Measurements from ENCODE around the gene RPS6KC1. TPM values are rescaled to one million over a fixed set of nuclear protein-coding genes. Genes with fewer than 3 reads are reported as not detected.
"Not testable (repeated sequence)": the region's sequence is repeated elsewhere in the genome, so short reads cannot be mapped to it uniquely, and the experiment has no call there.

The RPS6KC1 gene
- polyA plus RNA-seq, 1 donor (not counting 4 experiments of a cell fraction or from before 2014, with no cell fraction given) = 13.0 TPM

DNA sequence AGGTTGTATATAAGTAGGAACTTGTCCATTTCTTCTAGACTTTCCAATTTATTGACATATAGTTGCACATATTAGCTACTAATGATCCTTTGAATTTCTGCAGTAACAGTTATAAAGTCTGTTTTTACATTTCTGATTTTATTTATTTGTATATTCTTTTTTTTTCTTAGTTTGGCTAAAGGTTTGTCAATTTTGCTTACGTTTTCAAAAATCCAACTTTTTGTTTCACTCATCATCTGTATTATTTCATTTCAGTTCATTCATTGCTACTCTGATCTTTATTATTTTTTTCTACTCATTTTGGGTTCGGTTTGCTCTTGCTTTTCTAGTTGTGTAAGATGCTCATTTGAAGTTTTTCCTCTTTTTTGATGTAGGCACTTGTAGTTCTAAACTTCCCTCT lies 97.9 kb downstream of the RPS6KC1 start:
- no peak for FAIRE-seq
- TF ChIP-seq, protein P1, sequence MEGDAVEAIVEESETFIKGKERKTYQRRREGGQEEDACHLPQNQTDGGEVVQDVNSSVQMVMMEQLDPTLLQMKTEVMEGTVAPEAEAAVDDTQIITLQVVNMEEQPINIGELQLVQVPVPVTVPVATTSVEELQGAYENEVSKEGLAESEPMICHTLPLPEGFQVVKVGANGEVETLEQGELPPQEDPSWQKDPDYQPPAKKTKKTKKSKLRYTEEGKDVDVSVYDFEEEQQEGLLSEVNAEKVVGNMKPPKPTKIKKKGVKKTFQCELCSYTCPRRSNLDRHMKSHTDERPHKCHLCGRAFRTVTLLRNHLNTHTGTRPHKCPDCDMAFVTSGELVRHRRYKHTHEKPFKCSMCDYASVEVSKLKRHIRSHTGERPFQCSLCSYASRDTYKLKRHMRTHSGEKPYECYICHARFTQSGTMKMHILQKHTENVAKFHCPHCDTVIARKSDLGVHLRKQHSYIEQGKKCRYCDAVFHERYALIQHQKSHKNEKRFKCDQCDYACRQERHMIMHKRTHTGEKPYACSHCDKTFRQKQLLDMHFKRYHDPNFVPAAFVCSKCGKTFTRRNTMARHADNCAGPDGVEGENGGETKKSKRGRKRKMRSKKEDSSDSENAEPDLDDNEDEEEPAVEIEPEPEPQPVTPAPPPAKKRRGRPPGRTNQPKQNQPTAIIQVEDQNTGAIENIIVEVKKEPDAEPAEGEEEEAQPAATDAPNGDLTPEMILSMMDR (optimal IDR thresholded peaks at IDR 0.05 in 1 of 3, IDR thresholded peaks at IDR 0.05 in 1 of 3, conservative IDR thresholded peaks at IDR 0.05 in 1 of 3; ENCODE audit: extremely low read depth in 1 of 3, insufficient read depth in 2 of 3, low read length in 3 of 3) = no peak
- no peak for TF ChIP-seq EZH2 (IDR thresholded peaks at IDR 0.05; ENCODE audit: low read length)
- Histone ChIP-seq H3K9ac (ENCODE audit: control insufficient read depth, extremely low read depth, insufficient read depth, low read length) (no peak overlapping the region), H3K27ac (ENCODE audit: control insufficient read depth, insufficient read depth, low read length) (no peak overlapping the region), H3K79me2 (ENCODE audit: control insufficient read depth, insufficient read depth, low read length) (no peaks in the 10 kb centered on the region), H4K20me1 (ENCODE audit: control insufficient read depth, extremely low read depth, insufficient read depth, low read length) (no peaks in the 10 kb centered on the region), H3K9me1 (ENCODE audit: control insufficient read depth, extremely low read depth, insufficient read depth, low read length) (no peaks in the 10 kb centered on the region), H3K4me2 (ENCODE audit: control insufficient read depth, extremely low read depth, insufficient read depth, low read depth, low read length) (no peak overlapping the region), H3K4me3 (ENCODE audit: control insufficient read depth in 2 of 3, extremely low read depth in 1 of 3, insufficient read depth in 2 of 3, low read depth in 1 of 3, low read length in 3 of 3) (no peak overlapping the region), H3K36me3 (ENCODE audit: control insufficient read depth in 2 of 2, extremely low read depth in 1 of 2, insufficient read depth in 2 of 2, low read length in 2 of 2) (no peaks in the 10 kb centered on the region), H3K27me3 (ENCODE audit: control insufficient read depth, extremely low read depth, insufficient read depth, low read length) (no peaks in the 10 kb centered on the region), H3K9me3 (ENCODE audit: control insufficient read depth, low read depth, low read length) (no peaks in the 10 kb centered on the region), H2AFZ (ENCODE audit: control insufficient read depth, low read length) (no peak overlapping the region), H3K4me1 (ENCODE audit: control insufficient read depth, extremely low read depth, insufficient read depth, low read length) (no peaks in the 10 kb centered on the region)
- dilution Hi-C loops (cut with MboI; ENCODE audit: extremely low pct_ligation_motif_present, low sequenced_read_pairs) = no loop called here
- DNase-seq (ENCODE audit: low read depth, low spot score) = no peak

- H3K9me1 ChIP-seq (ENCODE audit: control insufficient read depth, extremely low read depth, insufficient read depth, low read length); H3K9me3 ChIP-seq (ENCODE audit: control insufficient read depth, low read depth, low read length); dilution Hi-C loops (cut with MboI; ENCODE audit: extremely low pct_ligation_motif_present, low sequenced_read_pairs); H3K27me3 ChIP-seq (ENCODE audit: control insufficient read depth, extremely low read depth, insufficient read depth, low read length); H3K4me2 ChIP-seq (ENCODE audit: control insufficient read depth, extremely low read depth, insufficient read depth, low read depth, low read length); H4K20me1 ChIP-seq (ENCODE audit: control insufficient read depth, extremely low read depth, insufficient read depth, low read length); DNase-seq (ENCODE audit: low read depth, low spot score); H3K9ac ChIP-seq (ENCODE audit: control insufficient read depth, extremely low read depth, insufficient read depth, low read length); H3K4me3 ChIP-seq (ENCODE audit: control insufficient read depth in 2 of 3, extremely low read depth in 1 of 3, insufficient read depth in 2 of 3, low read depth in 1 of 3, low read length in 3 of 3); FAIRE-seq; H3K36me3 ChIP-seq (ENCODE audit: control insufficient read depth in 2 of 2, extremely low read depth in 1 of 2, insufficient read depth in 2 of 2, low read length in 2 of 2); H3K27ac ChIP-seq (ENCODE audit: control insufficient read depth, insufficient read depth, low read length); H3K79me2 ChIP-seq (ENCODE audit: control insufficient read depth, insufficient read depth, low read length); H2AFZ ChIP-seq (ENCODE audit: control insufficient read depth, low read length); H3K4me1 ChIP-seq (ENCODE audit: control insufficient read depth, extremely low read depth, insufficient read depth, low read length): not testable (repeated sequence)
Measured at GRCh38 chr1:213150090-213150489, 99.0 kb downstream of the RPS6KC1 start.

- DNase-seq (ENCODE audit: low read depth, low spot score) (no peak), FAIRE-seq (no peak)
Measured at GRCh38 chr1:213154056-213154685, 103.1 kb downstream of the RPS6KC1 start.

More at GRCh38 chr1:213154056-213154685, 103.1 kb downstream of the RPS6KC1 start:
- dilution Hi-C loops (cut with MboI; ENCODE audit: extremely low pct_ligation_motif_present, low sequenced_read_pairs) = no loop called here
- H3K79me2 ChIP-seq (ENCODE audit: control insufficient read depth, insufficient read depth, low read length) = no peaks in the 10 kb centered on the region
- H3K4me1 ChIP-seq (ENCODE audit: control insufficient read depth, extremely low read depth, insufficient read depth, low read length) = no peaks in the 10 kb centered on the region
- no peaks in the 10 kb centered on the region for H3K36me3 ChIP-seq (ENCODE audit: control insufficient read depth in 2 of 2, extremely low read depth in 1 of 2, insufficient read depth in 2 of 2, low read length in 2 of 2)
- H4K20me1 ChIP-seq (ENCODE audit: control insufficient read depth, extremely low read depth, insufficient read depth, low read length) = no peaks in the 10 kb centered on the region
- no peak overlapping the region for H2AFZ ChIP-seq (ENCODE audit: control insufficient read depth, low read length)
- no peaks in the 10 kb centered on the region for H3K27me3 ChIP-seq (ENCODE audit: control insufficient read depth, extremely low read depth, insufficient read depth, low read length)
- no peaks in the 10 kb centered on the region for H3K9me3 ChIP-seq (ENCODE audit: control insufficient read depth, low read depth, low read length)
- H3K27ac ChIP-seq (ENCODE audit: control insufficient read depth, insufficient read depth, low read length) = no peak overlapping the region
- no peak overlapping the region for H3K4me3 ChIP-seq (ENCODE audit: control insufficient read depth in 2 of 3, extremely low read depth in 1 of 3, insufficient read depth in 2 of 3, low read depth in 1 of 3, low read length in 3 of 3)
- TF ChIP-seq EZH2 (IDR thresholded peaks at IDR 0.05; ENCODE audit: low read length) = no peak
- TF ChIP-seq, protein P1 (optimal IDR thresholded peaks at IDR 0.05 in 1 of 3, IDR thresholded peaks at IDR 0.05 in 1 of 3, conservative IDR thresholded peaks at IDR 0.05 in 1 of 3; ENCODE audit: extremely low read depth in 1 of 3, insufficient read depth in 2 of 3, low read length in 3 of 3) = no peak
- no peaks in the 10 kb centered on the region for H3K9me1 ChIP-seq (ENCODE audit: control insufficient read depth, extremely low read depth, insufficient read depth, low read length)
- no peak overlapping the region for H3K9ac ChIP-seq (ENCODE audit: control insufficient read depth, extremely low read depth, insufficient read depth, low read length)
- no peak overlapping the region for H3K4me2 ChIP-seq (ENCODE audit: control insufficient read depth, extremely low read depth, insufficient read depth, low read depth, low read length)

All from keratinocyte (primary cell).